HEK293T (cell line): ENCODE measurements around the gene DDX56.
A peak's percentile ranks its signal among the peaks of the same experiment; 100 is the strongest.

Source experiments
- CTCF ChIA-PET: fragments of 350-600 bp; formaldehyde crosslinking; extraction: SDS; loops from one replicate; lab custom pipeline; 2021; ENCODE audit warnings: antibody characterized with exemption, inconsistent platforms; lab: Yijun Ruan, JAX
- POLR2A ChIA-PET: fragments of 350-600 bp; formaldehyde crosslinking; extraction: SDS; loops from one replicate; lab custom pipeline; 2020; ENCODE audit warnings: antibody characterized with exemption, inconsistent platforms; lab: Yijun Ruan, JAX
- DNase-seq: peaks from one replicate; pipeline ENCODE4 v3.0.0; 2012; ENCODE audit warnings: mixed read lengths; ENCODE audit errors: extremely low spot score
- ARNT ChIP-seq: fragments of 450-650 bp; IDR thresholded peaks from 2 replicates; pipeline ENCODE4 v1.6.1; 2017; ENCODE audit warnings: mild to moderate bottlenecking
- BHLHE40 ChIP-seq: fragments of 450-650 bp; IDR thresholded peaks from 2 replicates; pipeline ENCODE4 v1.6.1; 2016; ENCODE audit warnings: mild to moderate bottlenecking, moderate library complexity, borderline replicate concordance
- CTBP1 ChIP-seq: fragments of 450-650 bp; IDR thresholded peaks from 2 replicates; pipeline ENCODE4 v1.6.1; 2016; ENCODE audit warnings: borderline replicate concordance
- ELF4 ChIP-seq: fragments of 450-650 bp; IDR thresholded peaks from 2 replicates; pipeline ENCODE4 v1.6.1; 2017; ENCODE audit warnings: antibody characterized with exemption
- FOXA1 ChIP-seq: fragments of 450-650 bp; IDR thresholded peaks from 2 replicates; pipeline ENCODE4 v1.6.1; 2016; ENCODE audit warnings: mild to moderate bottlenecking
- FOXK2 ChIP-seq: fragments of 450-650 bp; IDR thresholded peaks from 2 replicates; pipeline ENCODE4 v1.6.1; 2016; ENCODE audit warnings: mild to moderate bottlenecking
- FOXM1 ChIP-seq: fragments of 450-650 bp; IDR thresholded peaks from 2 replicates; pipeline ENCODE4 v1.6.1; 2017; ENCODE audit warnings: mild to moderate bottlenecking, borderline replicate concordance
- HDGF ChIP-seq: fragments of 450-650 bp; IDR thresholded peaks from 2 replicates; pipeline ENCODE4 v1.6.1; 2017; ENCODE audit warnings: antibody characterized with exemption, borderline replicate concordance
- L3MBTL2 ChIP-seq: fragments of 450-650 bp; conservative IDR thresholded peaks from 2 replicates; pipeline ENCODE4 v1.6.1; 2016; ENCODE audit warnings: mild to moderate bottlenecking
- LEF1 ChIP-seq: fragments of 450-650 bp; IDR thresholded peaks from 2 replicates; pipeline ENCODE4 v1.6.1; 2017; ENCODE audit warnings: mild to moderate bottlenecking, borderline replicate concordance
- NFRKB ChIP-seq: fragments of 450-650 bp; IDR thresholded peaks from 2 replicates; pipeline ENCODE4 v1.6.1; 2016; ENCODE audit warnings: mild to moderate bottlenecking, moderate library complexity
- SP1 ChIP-seq: fragments of 450-650 bp; IDR thresholded peaks from 2 replicates; pipeline ENCODE4 v1.6.1; 2017
- SUZ12 ChIP-seq: fragments of 450-650 bp; IDR thresholded peaks from 2 replicates; pipeline ENCODE4 v1.6.1; 2016; ENCODE audit warnings: mild to moderate bottlenecking
- TARDBP ChIP-seq: fragments of 450-650 bp; IDR thresholded peaks from 2 replicates; pipeline ENCODE4 v1.6.1; 2016
- ZNF384 ChIP-seq: fragments of 450-650 bp; IDR thresholded peaks from 2 replicates; pipeline ENCODE4 v1.6.1; 2016
- TF ChIP-seq, protein P1 (sequence below): fragments of 450-650 bp; IDR thresholded peaks from 2 replicates; pipeline ENCODE4 v1.6.1; 2016

The DDX56 gene

DNA sequence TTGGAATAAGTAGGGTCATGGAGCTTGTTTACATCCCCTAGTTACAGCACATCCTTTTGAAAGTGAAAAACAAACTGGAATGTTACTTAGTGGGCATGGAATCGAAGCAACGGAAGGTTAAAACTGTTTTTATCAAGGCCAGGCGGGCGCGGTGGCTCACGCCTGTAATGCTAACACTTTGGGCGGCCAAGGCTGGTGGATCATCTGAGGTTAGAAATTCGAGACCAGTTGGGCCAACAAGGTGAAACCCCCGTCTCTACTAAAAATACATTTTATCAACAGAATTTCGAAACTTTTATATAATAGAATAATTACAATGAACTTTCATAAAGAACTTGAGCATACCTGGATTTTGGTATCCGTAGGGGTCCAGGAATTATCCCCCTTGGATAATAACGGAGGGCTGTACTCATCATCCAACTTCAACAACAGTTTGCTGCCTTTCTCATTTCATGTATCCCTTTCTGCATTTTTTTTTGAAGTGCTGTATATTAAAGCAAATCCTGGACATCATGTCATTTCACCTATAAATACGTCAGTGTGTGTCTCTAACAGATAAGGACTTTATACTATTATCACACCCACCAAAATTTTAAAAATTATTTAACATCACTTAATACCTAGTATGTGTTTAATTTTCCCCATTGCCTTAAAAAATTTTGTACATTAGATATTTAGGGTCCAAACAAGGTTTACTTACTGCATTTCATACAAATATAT, 9.6 kb upstream of the DDX56 start:
- no peak for DNase-seq
- POLR2A ChIA-PET, result interaction anchor here (0.8 to 3.0 kb wide), 7 partner anchors 11 to 301 kb away, joined by 3 to 32 read pairs (median 5); partner anchors contain the start of genes DDX56 and H2AZ2
- TF ChIP-seq ZNF384 (no peak), L3MBTL2 (no peak), HDGF (no peak), ARNT (no peak), FOXA1 (no peak), TARDBP (no peak), NFRKB (no peak), CTBP1 (no peak), BHLHE40 (no peak), FOXM1 (no peak), ELF4 (no peak), SUZ12 (no peak), LEF1 (no peak), SP1 (no peak), FOXK2 (no peak)
- TF ChIP-seq, protein P1, sequence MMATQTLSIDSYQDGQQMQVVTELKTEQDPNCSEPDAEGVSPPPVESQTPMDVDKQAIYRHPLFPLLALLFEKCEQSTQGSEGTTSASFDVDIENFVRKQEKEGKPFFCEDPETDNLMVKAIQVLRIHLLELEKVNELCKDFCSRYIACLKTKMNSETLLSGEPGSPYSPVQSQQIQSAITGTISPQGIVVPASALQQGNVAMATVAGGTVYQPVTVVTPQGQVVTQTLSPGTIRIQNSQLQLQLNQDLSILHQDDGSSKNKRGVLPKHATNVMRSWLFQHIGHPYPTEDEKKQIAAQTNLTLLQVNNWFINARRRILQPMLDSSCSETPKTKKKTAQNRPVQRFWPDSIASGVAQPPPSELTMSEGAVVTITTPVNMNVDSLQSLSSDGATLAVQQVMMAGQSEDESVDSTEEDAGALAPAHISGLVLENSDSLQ, result no peak
- CTCF ChIA-PET, result no interaction called here

DNA sequence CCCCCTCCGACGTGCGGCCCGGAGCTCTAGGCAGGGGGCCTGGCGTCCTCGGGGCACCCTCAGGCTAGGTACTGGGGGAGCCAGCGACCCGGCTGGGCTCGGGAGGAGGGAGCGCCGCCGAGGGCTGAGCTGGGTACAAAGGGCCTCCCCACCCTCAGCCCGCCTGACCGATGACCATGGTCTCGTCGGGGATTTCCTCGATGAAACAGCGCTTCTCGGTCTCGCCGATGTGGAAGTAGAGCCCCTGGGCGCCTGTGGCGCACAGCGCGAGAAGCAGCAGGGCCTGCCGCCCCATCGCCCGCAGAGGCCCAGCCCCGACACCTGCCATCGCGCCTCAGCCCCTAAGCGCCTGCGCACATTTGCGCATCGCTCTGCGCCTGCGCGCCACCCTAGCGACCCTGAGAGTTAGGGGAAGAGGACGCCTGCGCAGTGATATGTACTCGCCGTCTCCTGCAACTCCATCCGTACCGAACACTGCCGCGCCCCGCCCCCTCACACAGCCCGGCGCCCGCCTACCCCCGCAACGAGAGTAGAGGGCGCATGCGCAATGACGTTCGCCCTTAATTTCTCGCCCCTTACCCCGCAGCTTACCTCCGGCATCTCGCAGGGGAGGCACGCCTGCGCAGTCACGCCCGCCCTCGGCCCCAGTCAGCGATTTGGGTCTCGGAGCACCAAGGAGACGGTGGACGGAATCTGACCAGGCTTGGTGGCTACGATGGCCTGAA, 8.3 kb upstream of the DDX56 start, which contains the start of gene TMED4:
Gene TMED4, minus strand, starts transcription at position 353 of the 725 bp plus-strand sequence. Its CDS starts 25 bp downstream, at position 328.
- CTCF ChIA-PET, result no interaction called here
- TF ChIP-seq L3MBTL2, result peak; percentile 16; the same call in 1 of the 2 replicates
- TF ChIP-seq, protein P1, result no peak
- POLR2A ChIA-PET, result interaction anchor here (0.6 to 3.0 kb wide), 20 partner anchors 9 to 417 kb away, joined by 3 to 32 read pairs (median 4); partner anchors contain the start of genes DDX56, H2AZ2, OGDH and PURB

DNA sequence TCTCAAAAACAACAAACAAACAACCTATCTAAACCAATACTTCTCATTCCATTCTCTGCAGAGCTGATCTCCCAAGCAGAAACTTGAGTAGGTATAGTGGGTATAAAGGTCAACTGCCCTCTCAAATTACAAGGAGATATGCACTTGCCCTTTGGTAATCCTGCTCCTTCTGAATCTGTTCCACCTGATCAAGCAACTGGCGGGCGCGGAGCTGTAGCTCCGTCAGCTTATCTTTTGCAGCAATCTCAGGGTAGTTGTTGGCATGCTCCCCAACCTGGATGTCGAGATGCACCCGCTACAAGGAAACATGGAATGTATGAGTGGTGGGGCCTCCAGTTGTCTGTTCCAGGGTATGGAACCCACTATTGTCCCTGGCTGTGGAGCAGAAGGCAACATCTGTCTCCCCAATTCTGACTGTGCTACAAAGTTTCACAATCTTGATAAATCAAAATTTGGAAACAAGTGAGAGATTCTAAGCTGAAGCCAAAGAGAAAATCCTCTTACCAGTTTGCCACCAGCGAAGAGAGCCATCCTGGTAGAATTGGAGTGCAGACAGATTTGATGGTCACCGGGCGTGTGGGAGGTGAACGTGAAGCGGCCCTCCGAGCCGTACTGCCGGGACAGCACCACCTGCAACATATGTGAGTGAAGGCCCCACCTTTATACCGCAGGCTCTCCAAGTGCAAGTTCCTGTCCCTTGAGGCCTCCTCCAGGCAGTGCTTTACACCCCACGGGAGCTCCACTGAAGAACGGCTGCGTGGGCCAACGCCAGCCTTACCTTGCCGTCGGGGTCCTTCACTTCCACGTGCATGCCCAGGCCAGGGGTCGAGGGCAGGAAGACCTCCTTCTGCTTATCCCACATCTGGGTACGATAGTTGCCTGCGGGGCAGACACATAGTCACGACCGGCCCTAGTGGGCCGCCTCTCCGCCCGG, 7.5 kb upstream of the DDX56 start:
- ChIA-PET CTCF (interaction anchor here (0.6 kb wide), 1 partner anchor 570 kb away, joined by 3 read pairs; no protein-coding TSS in a partner anchor), POLR2A (interaction anchor here (0.7 to 3.0 kb wide), 13 partner anchors 8 to 305 kb away, joined by 3 to 32 read pairs (median 5); partner anchors contain the start of genes DDX56, H2AZ2, OGDH and PURB)
- DNase-seq, result no peak
- no peak for TF ChIP-seq FOXM1
- peak; percentile 68; the same call in 1 of the 2 replicates for TF ChIP-seq L3MBTL2

More for the DNA sequence above, 8.3 kb upstream of the DDX56 start, which contains the start of gene TMED4:
- DNase-seq, result peak; percentile 100

DNA sequence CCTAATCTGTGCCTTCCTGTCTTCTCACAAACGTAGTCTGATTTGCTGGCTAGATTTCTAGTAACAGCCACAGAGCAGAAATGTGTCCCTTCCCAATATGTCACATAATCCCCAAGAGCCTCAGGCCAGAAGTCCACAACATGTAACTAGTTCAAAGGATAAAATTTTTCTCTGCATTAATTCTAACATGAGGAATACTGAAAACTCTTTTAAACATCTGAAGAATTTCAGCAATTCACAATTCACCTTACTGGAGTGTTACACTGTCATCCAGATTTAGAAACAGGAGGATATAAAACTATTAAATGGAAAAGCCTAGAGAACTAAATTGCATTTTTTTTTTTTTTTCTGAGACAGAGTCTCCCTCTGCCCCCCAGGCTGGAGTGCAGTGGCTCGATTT, 2.5 kb upstream of the DDX56 start:
- ChIA-PET POLR2A (no interaction called here), CTCF (no interaction called here)
- DNase-seq, result no peak
- TF ChIP-seq L3MBTL2 (no peak), HDGF (no peak), BHLHE40 (no peak), LEF1 (no peak), SP1 (no peak), TARDBP (no peak), ARNT (no peak), ZNF384 (no peak), FOXM1 (no peak), CTBP1 (no peak), ELF4 (no peak)

DNA sequence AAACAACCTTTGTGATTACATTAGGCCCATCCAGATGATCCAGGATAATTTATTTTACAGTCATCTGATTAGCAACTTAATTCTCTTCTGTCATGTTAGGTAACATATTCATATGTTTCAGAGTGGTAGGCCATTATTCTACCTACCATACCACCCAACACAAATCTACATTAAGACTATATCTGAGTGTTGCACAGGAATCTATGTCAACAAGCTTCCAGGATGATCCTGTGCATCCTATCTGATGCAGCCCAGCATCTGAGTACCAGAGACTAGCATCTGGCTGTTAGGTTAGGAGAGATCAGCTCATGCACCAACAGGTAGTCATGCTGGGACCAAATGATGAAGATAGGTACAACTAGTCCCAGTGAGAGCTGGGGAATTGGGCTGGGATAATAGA, 1.3 kb upstream of the DDX56 start:
- CTCF ChIA-PET, result no interaction called here
- TF ChIP-seq ZNF384, result no peak
- no peak for TF ChIP-seq L3MBTL2
- DNase-seq, result no peak
- POLR2A ChIA-PET, result interaction anchor here (0.9 to 2.2 kb wide), 4 partner anchors 11 to 310 kb away, joined by 3 to 6 read pairs (median 4); partner anchors contain the start of genes H2AZ2 and PURB
